Keratinocyte (primary cell): ENCODE results near the gene CHAC1. TPM values are rescaled to one million over a fixed set of nuclear protein-coding genes. Genes with fewer than 3 reads are reported as not detected.

ENCODE experiments used
- DNase-seq: peaks from one replicate; pipeline ENCODE4 v3.0.0-alpha.2; 2011; ENCODE audit warnings: low read depth, missing footprints, low spot score
- FAIRE-seq: peaks from 2 replicates; lab custom pipeline; 2011; peaks lifted over from hg19 to GRCh38; lab: Jason Lieb, UNC
- H2AFZ ChIP-seq: 2 replicates; pipeline ENCODE4 v1.6.0; 2012; ENCODE audit warnings: low read length, control low read depth, inconsistent platforms; ENCODE audit not compliant: control insufficient read depth
- H3K27ac ChIP-seq: 2 replicates; pipeline ENCODE4 v1.5.1; 2011; ENCODE audit warnings: low read length; ENCODE audit not compliant: control insufficient read depth, insufficient read depth
- H3K27me3 ChIP-seq: 3 replicates; pipeline ENCODE4 v1.6.0; 2011; ENCODE audit warnings: low read length; ENCODE audit not compliant: control insufficient read depth, insufficient read depth; ENCODE audit errors: extremely low read depth
- H3K36me3 ChIP-seq, 2 experiments: 2 replicates in 1 of 2; 3 replicates in 1 of 2; pipeline ENCODE4 v1.5.1; 2011; ENCODE audit warnings: low read length in 2 of 2, mild to moderate bottlenecking in 1 of 2; ENCODE audit not compliant: control insufficient read depth in 2 of 2, insufficient read depth in 2 of 2; ENCODE audit errors: extremely low read depth in 1 of 2
- H3K4me1 ChIP-seq: 3 replicates; pipeline ENCODE4 v1.5.1; 2011; ENCODE audit warnings: low read length; ENCODE audit not compliant: control insufficient read depth, insufficient read depth; ENCODE audit errors: extremely low read depth
- H3K4me2 ChIP-seq: 3 replicates; pipeline ENCODE4 v1.6.0; 2011; ENCODE audit warnings: low read depth, low read length; ENCODE audit not compliant: control insufficient read depth, insufficient read depth; ENCODE audit errors: extremely low read depth
- H3K4me3 ChIP-seq, 3 experiments: fragments of 200-600 bp in 1 of 3; sonication (generic) in 1 of 3; 2 replicates in 2 of 3; 3 replicates in 1 of 3; pipeline ENCODE4 v1.5.1; 2011 to 2016; ENCODE audit warnings: low read length in 3 of 3, mild to moderate bottlenecking in 3 of 3, control low read depth in 2 of 3, inconsistent platforms in 1 of 3, low read depth in 1 of 3, mixed read lengths in 1 of 3, mixed run types in 1 of 3, moderate library complexity in 1 of 3; ENCODE audit not compliant: control insufficient read depth in 2 of 3, insufficient read depth in 2 of 3; ENCODE audit errors: extremely low read depth in 1 of 3
- H3K79me2 ChIP-seq: 2 replicates; pipeline ENCODE4 v1.6.0; 2012; ENCODE audit warnings: low read length; ENCODE audit not compliant: control insufficient read depth, insufficient read depth
- H3K9ac ChIP-seq: 3 replicates; pipeline ENCODE4 v1.6.0; 2011; ENCODE audit warnings: low read length; ENCODE audit not compliant: control insufficient read depth, insufficient read depth; ENCODE audit errors: extremely low read depth
- H3K9me1 ChIP-seq: 3 replicates; pipeline ENCODE4 v1.6.0; 2011; ENCODE audit warnings: low read length; ENCODE audit not compliant: control insufficient read depth, insufficient read depth; ENCODE audit errors: extremely low read depth
- H3K9me3 ChIP-seq: 2 replicates; pipeline ENCODE4 v1.5.1; 2012; ENCODE audit warnings: low read depth, low read length; ENCODE audit not compliant: control insufficient read depth
- H4K20me1 ChIP-seq: 3 replicates; pipeline ENCODE4 v1.6.0; 2011; ENCODE audit warnings: low read length; ENCODE audit not compliant: control insufficient read depth, insufficient read depth; ENCODE audit errors: extremely low read depth
- EZH2 ChIP-seq: IDR thresholded peaks from one replicate; pipeline ENCODE4 v1.6.1; 2012; ENCODE audit warnings: inconsistent platforms, mild to moderate bottlenecking, low read length, moderate library complexity
- dilution Hi-C: fragments of 300-500 bp; cut with MboI; formaldehyde crosslinking; loops from one replicate; pipeline ENCODE4 v1.7.0; 2020; ENCODE audit warnings: low sequenced_read_pairs; ENCODE audit not compliant: extremely low pct_ligation_motif_present
- polyA plus RNA-seq, 5 experiments: library from polyadenylated mRNA; depleted of rRNA in 3 of 5; stranded (reverse) in 3 of 5; stranded (forward) in 1 of 5; unstranded in 1 of 5; fragments of >200 nt; gene quantifications; 1 replicate in 1 of 5; 2 replicates in 3 of 5; 3 replicates in 1 of 5; pipeline versions ENCODE4 v1.2.1 to v1.2.3, GENCODE V29; 2011 to 2012; ENCODE audit warnings: missing spikeins in 2 of 5, low read depth in 1 of 5, low replicate concordance in 1 of 5
- TF ChIP-seq, protein P1 (sequence below), 3 experiments: IDR thresholded peaks in 1 of 3; conservative IDR thresholded peaks in 1 of 3; optimal IDR thresholded peaks in 1 of 3; 2 replicates in 2 of 3; 3 replicates in 1 of 3; pipeline versions ENCODE3 to v1.5.1; 2011; ENCODE audit warnings: low read length in 3 of 3, mild to moderate bottlenecking in 3 of 3, moderate library complexity in 2 of 3, control low read depth in 1 of 3, inconsistent platforms in 1 of 3; ENCODE audit not compliant: insufficient read depth in 2 of 3; ENCODE audit errors: extremely low read depth in 1 of 3

Gene CHAC1
- polyA plus RNA-seq, 1 donor (not counting 4 experiments of a cell fraction or from before 2014, with no cell fraction given): 6.4 TPM

DNA sequence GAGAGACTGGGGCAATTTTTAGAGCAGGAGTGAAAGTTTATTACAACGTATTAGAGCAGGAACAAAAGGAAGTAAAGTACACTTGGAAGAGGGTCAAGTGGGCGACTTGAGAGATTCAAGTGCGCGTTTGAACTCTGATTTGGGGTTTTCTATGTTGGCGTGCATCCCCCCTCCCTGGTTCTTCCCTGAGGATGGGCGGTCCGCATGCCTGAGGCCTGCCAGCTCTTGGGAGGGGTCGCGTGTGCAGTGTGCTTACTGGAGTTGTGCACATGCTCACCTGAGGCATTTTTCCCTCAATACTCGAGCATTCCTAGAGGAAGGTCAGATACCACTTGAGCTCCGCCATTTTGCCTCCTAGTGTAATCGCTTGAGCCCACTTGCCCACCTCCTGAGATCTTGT lies 10.4 kb upstream of the CHAC1 start:
- H3K4me1 ChIP-seq: peaks cover 6% of the 10 kb centered on the region

GRCh38 chr15:40943764-40944365 lies 9.4 kb upstream of the CHAC1 start:
- H3K9me1 ChIP-seq: no peaks in the 10 kb centered on the region
- H3K79me2 ChIP-seq: no peaks in the 10 kb centered on the region
- no peak overlapping the region for H3K9ac ChIP-seq
- H3K27ac ChIP-seq: no peak overlapping the region
- peaks cover 32% of the 10 kb centered on the region for H3K27me3 ChIP-seq
- H3K4me3 ChIP-seq: no peak overlapping the region
- no peak for DNase-seq
- H4K20me1 ChIP-seq: no peaks in the 10 kb centered on the region
- dilution Hi-C loops: no loop called here
- peaks cover 6% of the 10 kb centered on the region for H3K4me1 ChIP-seq
- no peaks in the 10 kb centered on the region for H3K9me3 ChIP-seq
- no peaks in the 10 kb centered on the region for H3K36me3 ChIP-seq
- no peak overlapping the region for H3K4me2 ChIP-seq
- TF ChIP-seq, protein P1, sequence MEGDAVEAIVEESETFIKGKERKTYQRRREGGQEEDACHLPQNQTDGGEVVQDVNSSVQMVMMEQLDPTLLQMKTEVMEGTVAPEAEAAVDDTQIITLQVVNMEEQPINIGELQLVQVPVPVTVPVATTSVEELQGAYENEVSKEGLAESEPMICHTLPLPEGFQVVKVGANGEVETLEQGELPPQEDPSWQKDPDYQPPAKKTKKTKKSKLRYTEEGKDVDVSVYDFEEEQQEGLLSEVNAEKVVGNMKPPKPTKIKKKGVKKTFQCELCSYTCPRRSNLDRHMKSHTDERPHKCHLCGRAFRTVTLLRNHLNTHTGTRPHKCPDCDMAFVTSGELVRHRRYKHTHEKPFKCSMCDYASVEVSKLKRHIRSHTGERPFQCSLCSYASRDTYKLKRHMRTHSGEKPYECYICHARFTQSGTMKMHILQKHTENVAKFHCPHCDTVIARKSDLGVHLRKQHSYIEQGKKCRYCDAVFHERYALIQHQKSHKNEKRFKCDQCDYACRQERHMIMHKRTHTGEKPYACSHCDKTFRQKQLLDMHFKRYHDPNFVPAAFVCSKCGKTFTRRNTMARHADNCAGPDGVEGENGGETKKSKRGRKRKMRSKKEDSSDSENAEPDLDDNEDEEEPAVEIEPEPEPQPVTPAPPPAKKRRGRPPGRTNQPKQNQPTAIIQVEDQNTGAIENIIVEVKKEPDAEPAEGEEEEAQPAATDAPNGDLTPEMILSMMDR (optimal IDR thresholded peaks at IDR 0.05 in 1 of 3, IDR thresholded peaks at IDR 0.05 in 1 of 3, conservative IDR thresholded peaks at IDR 0.05 in 1 of 3; ENCODE audit: extremely low read depth in 1 of 3, insufficient read depth in 2 of 3, low read length in 3 of 3): no peak
- TF ChIP-seq EZH2: no peak
- H2AFZ ChIP-seq: no peak overlapping the region
- no peak for FAIRE-seq

More for the DNA sequence above, 10.4 kb upstream of the CHAC1 start:
- H4K20me1 ChIP-seq: no peaks in the 10 kb centered on the region
- H2AFZ ChIP-seq: no peak overlapping the region
- no peak overlapping the region for H3K9ac ChIP-seq
- no peak overlapping the region for H3K4me3 ChIP-seq
- H3K36me3 ChIP-seq: no peaks in the 10 kb centered on the region
- FAIRE-seq (no peak), DNase-seq (no peak)
- H3K79me2 ChIP-seq: no peaks in the 10 kb centered on the region
- TF ChIP-seq, protein P1 (optimal IDR thresholded peaks at IDR 0.05 in 1 of 3, IDR thresholded peaks at IDR 0.05 in 1 of 3, conservative IDR thresholded peaks at IDR 0.05 in 1 of 3; ENCODE audit: extremely low read depth in 1 of 3, insufficient read depth in 2 of 3, low read length in 3 of 3): no peak
- no peak for TF ChIP-seq EZH2
- peaks cover 32% of the 10 kb centered on the region for H3K27me3 ChIP-seq
- no peaks in the 10 kb centered on the region for H3K9me3 ChIP-seq
- H3K4me2 ChIP-seq: no peak overlapping the region
- H3K9me1 ChIP-seq: no peaks in the 10 kb centered on the region
- dilution Hi-C loops: no loop called here
- no peak overlapping the region for H3K27ac ChIP-seq
